Large intestine (tissue), 3 donors: Measurements from ENCODE around the gene BCAR3. TPM values are rescaled to one million over a fixed set of nuclear protein-coding genes. Genes with fewer than 3 reads are reported as not detected.
"Not testable (repeated sequence)": the region's sequence is repeated elsewhere in the genome, so short reads cannot be mapped to it uniquely, and the experiment has no call there.

Experiments
- DNase-seq, 2 donors: peaks; one replicate each; pipeline versions ENCODE4 v3.0.0 to v3.0.0-alpha.2; 2013
- H3K27ac ChIP-seq: one replicate; pipeline ENCODE4 v1.5.1; 2013; ENCODE audit warnings: low read length
- H3K27me3 ChIP-seq: 2 replicates; pipeline ENCODE4 v1.6.1; 2013; ENCODE audit warnings: low read length; ENCODE audit not compliant: control insufficient read depth, insufficient read depth
- H3K36me3 ChIP-seq: 2 replicates; pipeline ENCODE4 v1.6.1; 2013; ENCODE audit warnings: low read length; ENCODE audit not compliant: control insufficient read depth, insufficient read depth
- H3K4me1 ChIP-seq: one replicate; pipeline ENCODE4 v1.6.1; 2013; ENCODE audit warnings: low read length; ENCODE audit not compliant: control insufficient read depth, insufficient read depth
- H3K4me3 ChIP-seq: one replicate; pipeline ENCODE4 v1.5.1; 2013; ENCODE audit warnings: low read length
- H3K9me3 ChIP-seq: one replicate; pipeline ENCODE4 v1.6.1; 2013; ENCODE audit warnings: mild to moderate bottlenecking, low read depth, low read length, moderate library complexity; ENCODE audit not compliant: control insufficient read depth
- WGBS: methylation state at CpG from one replicate; pipeline ENCODE4 v1.1.5; 2013; ENCODE audit warnings: low lambda C conversion rate; ENCODE audit not compliant: insufficient coverage; 5-methylcytosine and 5-hydroxymethylcytosine counted together
- polyA plus RNA-seq: library from polyadenylated mRNA; unstranded; fragments of 120-200 nt; gene quantifications from one replicate; pipeline ENCODE4 v1.2.1, GENCODE V29; 2013

Gene BCAR3
- polyA plus RNA-seq, 1 donor: 11.7 TPM

DNA sequence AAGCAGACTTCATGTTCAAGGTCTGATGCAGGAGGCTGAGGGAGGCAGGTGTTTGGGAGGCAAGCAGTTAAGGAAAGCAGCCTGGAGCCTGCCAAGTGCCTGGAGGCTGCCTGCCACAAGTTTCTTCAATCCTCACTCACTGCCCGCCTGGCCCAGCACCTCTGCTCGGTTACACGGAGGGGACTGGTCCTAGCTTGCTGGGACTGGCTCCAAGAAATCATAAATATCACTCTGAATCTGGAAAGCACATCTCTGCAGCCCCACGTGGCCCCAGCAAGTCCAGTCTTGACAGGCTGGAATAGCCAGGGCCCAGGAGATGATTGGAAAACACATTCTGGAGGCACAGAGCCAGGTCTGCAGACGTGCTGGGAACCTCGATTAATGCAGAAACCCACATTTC, 83.9 kb downstream of the BCAR3 start:
- Histone ChIP-seq H3K27me3 (no peaks in the 10 kb centered on the region), H3K4me3 (no peak overlapping the region), H3K27ac (no peak overlapping the region), H3K36me3 (peaks cover 16% of the 10 kb centered on the region), H3K9me3 (no peaks in the 10 kb centered on the region), H3K4me1 (peaks cover 22% of the 10 kb centered on the region)
- no CpG with 5 or more reads among the region's 6 CpGs for WGBS
- no peak for DNase-seq

DNA sequence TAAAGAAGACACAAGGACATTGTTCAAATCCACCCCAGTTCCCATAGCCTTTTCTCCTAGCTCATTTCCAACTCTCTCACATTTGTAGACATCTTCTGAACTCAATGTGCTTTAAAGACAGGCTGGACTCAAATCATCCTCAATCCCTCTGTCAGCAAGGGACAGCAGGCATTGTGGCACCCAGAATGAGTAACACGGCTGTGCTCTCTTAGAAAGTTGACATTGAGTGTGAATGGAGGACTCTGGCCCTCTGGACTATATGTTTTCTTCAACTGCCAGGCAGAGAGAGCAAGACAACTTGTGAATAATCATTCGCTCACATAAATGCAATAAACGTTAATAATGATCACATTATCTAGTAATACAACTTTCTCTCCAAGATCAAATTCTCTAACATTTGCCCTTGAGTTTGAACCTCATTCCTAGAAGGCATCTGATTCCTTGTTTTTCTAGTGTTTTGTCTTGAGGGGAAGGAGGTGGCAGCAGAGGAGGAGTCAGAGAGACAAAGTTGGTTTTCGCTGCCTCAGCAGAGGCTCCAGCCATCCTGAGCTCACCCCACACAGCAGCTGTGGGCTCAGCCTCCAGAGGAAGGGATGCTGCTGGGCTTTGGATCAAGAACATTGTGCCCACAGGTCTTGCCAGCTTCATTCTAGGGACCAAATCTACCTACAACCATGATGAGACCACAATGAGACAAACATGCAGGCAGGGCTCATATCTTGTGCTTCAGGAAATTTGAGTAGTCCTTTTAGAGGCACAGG, 85.1 kb downstream of the BCAR3 start:
- Histone ChIP-seq H3K27ac (no peak overlapping the region), H3K4me3 (no peak overlapping the region), H3K27me3 (no peaks in the 10 kb centered on the region), H3K36me3 (peaks cover 12% of the 10 kb centered on the region), H3K4me1 (peaks cover 29% of the 10 kb centered on the region), H3K9me3 (no peaks in the 10 kb centered on the region)
- no peak for DNase-seq
- WGBS: no CpG with 5 or more reads among the region's 4 CpGs

DNA sequence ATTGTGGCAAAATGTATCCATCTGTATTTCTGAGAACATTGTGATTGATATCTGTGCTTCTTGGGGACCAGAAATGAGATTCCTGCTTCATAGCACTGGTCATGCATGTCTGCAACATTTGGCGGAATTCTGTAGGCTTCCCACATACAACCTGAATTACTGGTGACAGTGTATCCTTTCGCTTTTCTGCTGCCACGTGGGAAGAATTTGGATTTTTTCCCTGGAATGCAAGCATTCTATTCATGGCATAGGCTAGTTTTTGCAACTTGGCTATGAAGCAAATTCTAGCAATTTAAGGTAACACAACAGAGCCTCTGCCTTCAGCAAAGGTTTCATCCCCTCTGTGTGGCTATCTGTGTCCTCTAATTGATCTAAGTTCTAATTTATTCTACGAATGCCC, 85.9 kb downstream of the BCAR3 start:
- no peak overlapping the region for H3K4me3 ChIP-seq
- no peaks in the 10 kb centered on the region for H3K27me3 ChIP-seq
- no peak for DNase-seq
- H3K27ac ChIP-seq: no peak overlapping the region
- 100% methylated on average over 1 of the region's 4 CpGs for WGBS
- H3K4me1 ChIP-seq: peaks cover 32% of the 10 kb centered on the region
- peaks cover 10% of the 10 kb centered on the region for H3K36me3 ChIP-seq
- H3K9me3 ChIP-seq: no peaks in the 10 kb centered on the region

GRCh38 chr1:93595266-93595665, 86.4 kb downstream of the BCAR3 start:
- Histone ChIP-seq H3K36me3 (peaks cover 5% of the 10 kb centered on the region), H3K9me3 (no peaks in the 10 kb centered on the region), H3K27ac (no peak overlapping the region), H3K4me1 (peaks cover 32% of the 10 kb centered on the region), H3K27me3 (no peaks in the 10 kb centered on the region), H3K4me3 (no peak overlapping the region)
- no peak for DNase-seq
- 83% methylated on average over 1 of the region's 2 CpGs for WGBS

DNA sequence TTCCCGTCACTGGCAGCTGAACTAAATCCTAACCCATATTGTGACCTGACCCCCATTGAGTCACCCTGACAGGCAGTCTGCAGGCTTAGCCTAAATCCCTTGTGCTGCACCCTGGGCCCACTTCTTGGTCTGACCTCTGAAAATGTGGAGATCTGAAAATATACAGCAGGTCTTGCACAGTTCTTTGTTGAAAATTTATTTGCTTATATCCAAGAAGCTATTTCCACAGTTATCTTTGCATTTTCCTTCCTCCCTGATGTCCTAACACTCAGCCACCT, 87.1 kb downstream of the BCAR3 start:
- H3K27ac ChIP-seq: no peak overlapping the region
- no CpG with 5 or more reads among the region's 1 CpG for WGBS
- H3K4me3 ChIP-seq: no peak overlapping the region
- no peaks in the 10 kb centered on the region for H3K9me3 ChIP-seq
- no peak for DNase-seq
- H3K27me3 ChIP-seq: no peaks in the 10 kb centered on the region
- peaks cover 5% of the 10 kb centered on the region for H3K36me3 ChIP-seq
- H3K4me1 ChIP-seq: peaks cover 32% of the 10 kb centered on the region

GRCh38 chr1:93593854-93594602, 87.6 kb downstream of the BCAR3 start:
- WGBS: no CpG with 5 or more reads among the region's 13 CpGs
- Histone ChIP-seq H3K27ac (no peak overlapping the region), H3K9me3 (no peaks in the 10 kb centered on the region), H3K36me3 (peaks cover 7% of the 10 kb centered on the region), H3K27me3 (no peaks in the 10 kb centered on the region), H3K4me1 (peaks cover 32% of the 10 kb centered on the region), H3K4me3 (no peak overlapping the region)
- DNase-seq: peak; percentile 38 to 45

DNA sequence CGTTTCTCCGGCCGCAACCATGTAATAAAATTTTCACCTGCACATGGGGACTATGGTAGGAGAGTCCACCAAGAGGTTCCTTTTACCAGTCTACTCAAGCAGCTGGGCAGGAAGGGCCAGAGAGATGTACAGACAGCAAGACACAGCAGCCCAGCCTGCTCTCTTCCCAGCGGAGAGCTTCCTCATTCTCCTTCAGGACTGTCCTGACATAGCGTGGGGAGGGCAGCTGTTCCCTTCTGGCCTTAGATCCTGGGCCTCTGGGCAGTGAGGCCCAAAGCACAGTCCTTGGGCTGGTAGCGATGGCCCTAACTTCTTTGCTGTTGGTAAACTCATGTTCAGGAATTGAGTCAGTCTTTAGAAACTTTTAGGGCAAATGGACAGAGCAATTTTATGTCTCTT, 89.1 kb downstream of the BCAR3 start:
- no CpG with 5 or more reads among the region's 6 CpGs for WGBS
- Histone ChIP-seq H3K9me3 (no peaks in the 10 kb centered on the region), H3K36me3 (peaks cover 19% of the 10 kb centered on the region), H3K4me3 (peak overlapping the region; percentile 47), H3K4me1 (peaks cover 32% of the 10 kb centered on the region), H3K27ac (peak overlapping the region; percentile 99), H3K27me3 (no peaks in the 10 kb centered on the region)
- DNase-seq: peak; percentile 81 to 92

DNA sequence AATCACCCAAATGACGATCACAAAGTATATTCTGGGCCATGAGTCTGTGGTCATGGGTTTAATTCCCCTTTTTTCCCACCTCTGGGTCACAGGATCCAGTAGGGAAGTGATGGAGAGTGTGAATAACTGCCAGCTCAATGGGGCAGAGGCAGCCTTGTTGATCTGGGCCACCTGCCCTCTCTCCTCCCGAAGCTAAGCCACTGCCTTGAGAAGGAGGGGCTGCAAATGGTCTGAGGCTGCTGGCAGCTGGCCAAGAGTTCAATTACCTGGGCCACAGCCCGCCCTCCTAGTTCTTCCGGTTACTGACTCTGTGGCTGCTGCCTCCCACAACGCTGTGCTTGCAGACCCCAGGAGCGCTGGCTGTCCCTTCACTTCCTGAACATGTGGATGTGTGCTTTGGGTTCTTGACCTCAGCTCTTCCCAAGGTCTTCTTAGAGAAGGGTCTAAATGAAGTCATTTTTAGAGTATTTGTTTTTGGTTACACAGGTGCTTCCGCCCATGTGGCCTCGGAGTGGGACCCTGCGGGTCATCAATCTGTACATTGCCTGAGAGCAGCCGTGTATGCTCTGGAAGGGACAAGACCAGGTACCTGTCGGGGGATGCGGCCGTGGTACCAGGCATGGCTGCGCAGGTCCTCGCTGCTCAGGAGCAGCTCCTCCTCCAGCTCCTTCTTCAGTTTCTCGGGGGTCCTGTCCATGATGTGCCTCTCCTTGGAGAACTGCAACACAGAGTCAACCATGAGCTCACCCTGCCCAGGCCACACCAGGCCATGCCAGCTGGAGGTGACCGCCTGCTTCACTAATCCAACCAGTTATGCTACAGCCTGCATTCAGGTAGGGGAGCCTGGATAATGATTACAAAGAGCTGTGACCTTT, 89.7 kb downstream of the BCAR3 start:
- Histone ChIP-seq H3K27ac (peak overlapping the region; percentile 99), H3K4me3 (peak overlapping the region; percentile 47), H3K36me3 (peaks cover 21% of the 10 kb centered on the region), H3K27me3 (no peaks in the 10 kb centered on the region), H3K9me3 (no peaks in the 10 kb centered on the region), H3K4me1 (peaks cover 32% of the 10 kb centered on the region)
- DNase-seq: peak; percentile 91 to 96
- no CpG with 5 or more reads among the region's 17 CpGs for WGBS

- not testable (repeated sequence) for H3K27me3 ChIP-seq, H3K9me3 ChIP-seq
- Histone ChIP-seq H3K4me1 (peaks cover 37% of the 10 kb centered on the region), H3K27ac (peak overlapping the region; percentile 99), H3K36me3 (peaks cover 17% of the 10 kb centered on the region), H3K4me3 (peak overlapping the region; percentile 47)
- DNase-seq: peak in 1 of 2 donors; percentile 78
- no CpG with 5 or more reads among the region's 3 CpGs for WGBS
Measured at GRCh38 chr1:93591291-93591675, 90.4 kb downstream of the BCAR3 start.

DNA sequence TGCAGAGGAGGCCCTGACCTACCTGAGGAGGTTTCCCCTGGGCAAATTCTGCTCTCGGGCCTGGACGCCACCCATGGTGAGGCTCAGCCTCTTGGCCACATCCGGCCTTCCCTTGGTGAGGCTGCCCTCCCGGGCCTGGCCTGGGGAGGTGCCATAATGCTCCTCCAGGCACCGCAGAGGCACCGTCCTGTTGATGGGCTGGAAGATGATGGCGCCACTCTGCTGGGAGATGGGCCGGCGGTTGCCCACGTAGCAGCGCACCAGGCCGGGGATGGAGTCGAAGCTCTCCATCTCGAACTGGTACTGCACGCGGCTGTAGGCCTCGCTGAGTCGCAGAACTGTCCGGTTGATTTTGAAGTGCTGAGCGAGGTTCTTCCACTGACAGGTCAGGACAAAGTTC, 92.7 kb downstream of the BCAR3 start:
- no peak overlapping the region for H3K27ac ChIP-seq
- H3K4me1 ChIP-seq: peaks cover 48% of the 10 kb centered on the region
- no peaks in the 10 kb centered on the region for H3K27me3 ChIP-seq
- no peaks in the 10 kb centered on the region for H3K9me3 ChIP-seq
- 100% methylated on average over 1 of the region's 20 CpGs for WGBS
- no peak overlapping the region for H3K4me3 ChIP-seq
- peaks cover 17% of the 10 kb centered on the region for H3K36me3 ChIP-seq
- DNase-seq: no peak
